ENCODE measurements around the gene DHX40.
"Not testable (repeated sequence)": the region's sequence is repeated elsewhere in the genome, so short reads cannot be mapped to it uniquely, and the experiment has no call there.

The DHX40 gene

DNA sequence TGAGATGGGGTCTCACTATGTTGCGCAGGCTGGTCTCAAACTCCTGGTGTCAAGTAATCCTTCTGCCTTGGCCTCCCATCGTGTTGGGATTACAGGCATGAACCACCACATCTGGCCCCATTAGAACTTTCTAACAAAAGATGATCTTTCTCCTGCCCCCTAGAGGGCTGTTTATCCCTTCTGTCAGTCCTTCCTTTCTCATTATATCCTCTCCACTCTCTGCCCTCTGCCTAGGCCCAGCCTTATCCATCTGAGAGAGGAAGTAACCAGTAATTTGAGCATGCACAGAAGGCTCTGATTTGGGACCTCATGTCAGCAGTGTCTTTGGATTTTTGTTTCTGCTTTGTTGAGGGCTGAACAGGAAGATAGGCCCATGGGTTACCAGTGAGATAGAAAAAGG is 4.4 kb upstream of the DHX40 start:
- Histone ChIP-seq H3K27me3 (ENCODE audit: insufficient read depth, poor library complexity, severe bottlenecking) (peaks cover 4% of the 10 kb centered on the region), H3K27ac (replicated peaks) (no peak overlapping the region), H3K4me3 (replicated peaks; ENCODE audit: insufficient read depth, low read length) (no peak overlapping the region)
- TF ChIP-seq POLR2AphosphoS5 (IDR thresholded peaks at IDR 0.05; ENCODE audit: low read depth) (no peak), GABPA (IDR thresholded peaks at IDR 0.05; ENCODE audit: low read depth) (no peak), SPI1 (IDR thresholded peaks at IDR 0.05; ENCODE audit: borderline replicate concordance, low read depth) (peak; percentile 87), CTCF (IDR thresholded peaks at IDR 0.05; ENCODE audit: insufficient read depth, low read length) (peak; percentile 31)
- DNase-seq (ENCODE audit: low read depth in 1 of 2, low spot score in 1 of 2): peak in 1 of 2 experiments; percentile 81

- peak; percentile 60 to 75 for DNase-seq (ENCODE audit: low read depth in 1 of 2, low spot score in 1 of 2)
- Histone ChIP-seq H3K4me3 (replicated peaks; ENCODE audit: insufficient read depth, low read length) (peak overlapping the region; percentile 100), H3K27ac (replicated peaks) (peak overlapping the region; percentile 66), H3K27me3 (ENCODE audit: insufficient read depth, poor library complexity, severe bottlenecking) (no peaks in the 10 kb centered on the region)
- no peak for TF ChIP-seq SPI1 (IDR thresholded peaks at IDR 0.05; ENCODE audit: borderline replicate concordance, low read depth)
- TF ChIP-seq GABPA (IDR thresholded peaks at IDR 0.05; ENCODE audit: low read depth): no peak
- TF ChIP-seq CTCF (IDR thresholded peaks at IDR 0.05; ENCODE audit: insufficient read depth, low read length): no peak
- TF ChIP-seq REST (IDR thresholded peaks at IDR 0.05; ENCODE audit: insufficient replicate concordance, low read depth): no peak
- no peak for TF ChIP-seq POLR2AphosphoS5 (IDR thresholded peaks at IDR 0.05; ENCODE audit: low read depth)
Measured at GRCh38 chr17:59565959-59566324, 532 bp downstream of the DHX40 start.

GRCh38 chr17:59569151-59569550 is 3.7 kb downstream of the DHX40 start:
- not testable (repeated sequence) for H3K4me3 ChIP-seq (replicated peaks; ENCODE audit: insufficient read depth, low read length); H3K27me3 ChIP-seq (ENCODE audit: insufficient read depth, poor library complexity, severe bottlenecking); H3K27ac ChIP-seq (replicated peaks); DNase-seq (ENCODE audit: low read depth in 1 of 2, low spot score in 1 of 2)

GRCh38 chr17:59572301-59572924 is 7.0 kb downstream of the DHX40 start:
- Histone ChIP-seq H3K27ac (replicated peaks) (no peak overlapping the region), H3K4me3 (replicated peaks; ENCODE audit: insufficient read depth, low read length) (no peak overlapping the region), H3K27me3 (ENCODE audit: insufficient read depth, poor library complexity, severe bottlenecking) (no peaks in the 10 kb centered on the region)
- DNase-seq (ENCODE audit: low read depth in 1 of 2, low spot score in 1 of 2): peak in 1 of 2 experiments; percentile 41
- no peak for TF ChIP-seq POLR2AphosphoS5 (IDR thresholded peaks at IDR 0.05; ENCODE audit: low read depth)
- no peak for TF ChIP-seq REST (IDR thresholded peaks at IDR 0.05; ENCODE audit: insufficient replicate concordance, low read depth)
- no peak for TF ChIP-seq CTCF (IDR thresholded peaks at IDR 0.05; ENCODE audit: insufficient read depth, low read length)
- no peak for TF ChIP-seq GABPA (IDR thresholded peaks at IDR 0.05; ENCODE audit: low read depth)
- no peak for TF ChIP-seq SPI1 (IDR thresholded peaks at IDR 0.05; ENCODE audit: borderline replicate concordance, low read depth)

- H3K27me3 ChIP-seq (ENCODE audit: insufficient read depth, poor library complexity, severe bottlenecking); H3K27ac ChIP-seq (replicated peaks); DNase-seq (ENCODE audit: low read depth in 1 of 2, low spot score in 1 of 2); H3K4me3 ChIP-seq (replicated peaks; ENCODE audit: insufficient read depth, low read length): not testable (repeated sequence)
Measured at GRCh38 chr17:59584168-59584567, 18.8 kb downstream of the DHX40 start.

Measured in HL-60 (cell line).